GM18868 (cell line): Measurements from ENCODE around the gene DCP2.

ENCODE experiments used
- ATAC-seq: cut with Tn5 transposase; IDR thresholded peaks from one replicate; pipeline ENCODE4 v1.9.1; 2021; ENCODE audit warnings: mild to moderate bottlenecking, moderate library complexity; ENCODE audit not compliant: unreplicated experiment

Gene DCP2

GRCh38 chr5:112965733-112966306, 10.8 kb upstream of the DCP2 start:
- no peak for ATAC-seq

- no peak for ATAC-seq
Observed at GRCh38 chr5:112967520-112968083, 9.0 kb upstream of the DCP2 start.

GRCh38 chr5:112968411-112969106, 8.0 kb upstream of the DCP2 start:
- ATAC-seq, result no peak

- no peak for ATAC-seq
Observed at GRCh38 chr5:112971276-112971675, 5.3 kb upstream of the DCP2 start.

GRCh38 chr5:112973036-112973435, 3.6 kb upstream of the DCP2 start:
- ATAC-seq, result no peak

GRCh38 chr5:112973904-112974303, 2.7 kb upstream of the DCP2 start:
- ATAC-seq, result no peak

- ATAC-seq, result no peak
Observed at GRCh38 chr5:112974901-112975300, 1.7 kb upstream of the DCP2 start.

- peak; percentile 23 for ATAC-seq
Observed at GRCh38 chr5:112975721-112976431, 722 bp upstream of the DCP2 start.

- no peak for ATAC-seq
Observed at GRCh38 chr5:112977440-112977861, 853 bp downstream of the DCP2 start.

GRCh38 chr5:112978836-112979235, 2.2 kb downstream of the DCP2 start:
- ATAC-seq, result no peak

- no peak for ATAC-seq
Observed at GRCh38 chr5:112979723-112980122, 3.1 kb downstream of the DCP2 start.

- no peak for ATAC-seq
Observed at GRCh38 chr5:112983363-112983762, 6.8 kb downstream of the DCP2 start.

GRCh38 chr5:112986224-112986623, 9.6 kb downstream of the DCP2 start:
- no peak for ATAC-seq

GRCh38 chr5:112995764-112996618, 19.4 kb downstream of the DCP2 start:
- peak; percentile 86 for ATAC-seq

- ATAC-seq, result no peak
Observed at GRCh38 chr5:112996830-112997374, 20.3 kb downstream of the DCP2 start.

GRCh38 chr5:112998296-112998695, 21.7 kb downstream of the DCP2 start:
- ATAC-seq, result no peak

GRCh38 chr5:113000466-113000865, 23.9 kb downstream of the DCP2 start:
- ATAC-seq, result no peak

- no peak for ATAC-seq
Observed at GRCh38 chr5:113002423-113002822, 25.8 kb downstream of the DCP2 start.

- no peak for ATAC-seq
Observed at GRCh38 chr5:113003763-113004162, 27.2 kb downstream of the DCP2 start.

GRCh38 chr5:113005454-113005853, 28.9 kb downstream of the DCP2 start:
- no peak for ATAC-seq
